HG03039 (cell line): Measurements from ENCODE around the gene ACR.

Experiments used
- ATAC-seq: cut with Tn5 transposase; IDR thresholded peaks from one replicate; pipeline ENCODE4 v1.9.1; 2021; ENCODE audit warnings: mild to moderate bottlenecking, moderate library complexity; ENCODE audit not compliant: unreplicated experiment

ACR gene

GRCh38 chr22:50702821-50703725 is 34.9 kb upstream of the ACR start:
- ATAC-seq = no peak

DNA sequence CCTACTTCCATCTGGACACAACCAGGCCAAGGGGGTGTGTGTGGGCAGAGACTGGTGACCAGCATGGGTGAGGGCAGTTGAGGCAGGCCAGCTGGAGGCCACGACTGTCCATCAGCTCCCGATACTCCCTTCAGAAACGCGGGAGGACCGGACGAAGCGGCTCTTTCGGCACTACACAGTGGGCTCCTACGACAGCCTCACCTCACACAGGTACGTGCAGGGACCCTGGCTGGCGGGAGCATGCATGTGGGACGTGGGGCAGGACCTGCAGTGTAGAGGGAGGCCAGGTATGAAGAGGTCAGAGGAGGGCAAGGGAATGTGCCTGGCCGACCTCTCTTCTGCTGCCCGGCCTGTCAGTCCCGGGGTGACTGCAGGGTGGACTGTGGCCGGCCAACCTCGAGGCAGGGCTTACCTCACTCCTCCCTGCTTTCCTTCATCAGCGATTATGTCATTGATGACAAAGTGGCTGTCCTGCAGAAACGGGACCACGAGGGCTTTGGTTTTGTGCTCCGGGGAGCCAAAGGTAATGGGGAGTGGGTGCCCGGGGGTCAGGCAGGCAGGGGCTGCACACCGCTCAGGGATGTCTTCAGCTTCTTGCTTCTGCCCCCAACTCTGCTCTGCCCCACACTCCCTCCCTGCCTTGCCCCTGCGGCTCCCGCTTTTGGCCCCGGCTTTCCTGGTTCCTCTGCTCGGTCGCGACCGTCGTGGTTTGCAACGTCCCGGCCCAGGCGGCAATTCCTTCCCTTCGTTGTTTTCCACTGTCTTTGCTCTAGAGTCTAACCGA is 34.1 kb upstream of the ACR start:
- no peak for ATAC-seq

DNA sequence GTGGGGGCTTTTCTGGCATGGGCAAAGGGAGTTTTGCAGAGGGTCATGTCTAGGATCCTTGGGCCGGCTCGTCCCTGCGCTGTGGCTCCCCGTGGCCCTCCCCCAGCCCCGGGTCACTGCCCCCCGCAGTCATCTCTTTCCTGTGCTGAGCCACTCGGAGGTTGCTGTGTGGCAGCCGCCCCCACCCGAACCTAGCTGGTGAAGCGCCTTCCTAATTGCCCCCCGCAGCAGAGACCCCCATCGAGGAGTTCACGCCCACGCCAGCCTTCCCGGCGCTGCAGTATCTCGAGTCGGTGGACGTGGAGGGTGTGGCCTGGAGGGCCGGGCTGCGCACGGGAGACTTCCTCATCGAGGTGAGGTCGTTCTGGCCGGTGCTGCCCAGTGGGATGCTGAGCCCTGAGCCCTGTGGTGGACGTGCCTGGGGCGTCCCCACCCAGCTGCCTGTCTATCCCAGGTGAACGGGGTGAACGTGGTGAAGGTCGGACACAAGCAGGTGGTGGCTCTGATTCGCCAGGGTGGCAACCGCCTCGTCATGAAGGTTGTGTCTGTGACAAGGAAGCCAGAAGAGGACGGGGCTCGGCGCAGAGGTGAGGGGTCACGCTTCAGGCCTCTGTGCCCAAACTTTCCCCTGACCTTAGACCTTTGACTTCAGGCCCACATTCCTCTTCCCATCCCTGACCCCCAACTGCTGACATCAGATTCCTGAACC is 33.3 kb upstream of the ACR start:
- no peak for ATAC-seq

GRCh38 chr22:50705219-50705691 is 32.7 kb upstream of the ACR start:
- ATAC-seq = no peak

DNA sequence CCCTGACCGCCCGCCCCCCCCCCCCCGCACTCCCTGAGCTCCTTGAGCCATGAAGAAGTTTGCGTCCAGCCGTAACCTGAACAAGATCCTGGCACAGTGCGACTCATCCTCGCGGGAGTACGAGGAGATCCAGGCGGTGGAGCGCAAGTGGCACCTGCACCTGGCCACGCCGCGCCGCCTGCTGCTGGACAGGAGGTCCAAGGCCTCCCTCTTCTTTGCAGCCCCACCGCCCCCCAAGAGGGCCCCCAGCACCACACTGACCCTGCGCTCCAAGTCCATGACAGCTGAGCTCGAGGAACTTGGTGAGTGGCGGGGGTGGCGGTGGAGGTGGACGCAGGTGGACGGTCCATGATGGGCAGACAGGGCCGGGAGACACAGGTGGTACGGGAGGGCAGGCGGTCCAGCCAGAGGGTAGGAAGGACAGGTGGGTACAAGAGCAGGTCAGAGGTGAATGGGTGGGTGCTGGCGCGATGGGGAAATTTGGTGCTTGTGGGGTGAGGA is 32.1 kb upstream of the ACR start:
- ATAC-seq = no peak

DNA sequence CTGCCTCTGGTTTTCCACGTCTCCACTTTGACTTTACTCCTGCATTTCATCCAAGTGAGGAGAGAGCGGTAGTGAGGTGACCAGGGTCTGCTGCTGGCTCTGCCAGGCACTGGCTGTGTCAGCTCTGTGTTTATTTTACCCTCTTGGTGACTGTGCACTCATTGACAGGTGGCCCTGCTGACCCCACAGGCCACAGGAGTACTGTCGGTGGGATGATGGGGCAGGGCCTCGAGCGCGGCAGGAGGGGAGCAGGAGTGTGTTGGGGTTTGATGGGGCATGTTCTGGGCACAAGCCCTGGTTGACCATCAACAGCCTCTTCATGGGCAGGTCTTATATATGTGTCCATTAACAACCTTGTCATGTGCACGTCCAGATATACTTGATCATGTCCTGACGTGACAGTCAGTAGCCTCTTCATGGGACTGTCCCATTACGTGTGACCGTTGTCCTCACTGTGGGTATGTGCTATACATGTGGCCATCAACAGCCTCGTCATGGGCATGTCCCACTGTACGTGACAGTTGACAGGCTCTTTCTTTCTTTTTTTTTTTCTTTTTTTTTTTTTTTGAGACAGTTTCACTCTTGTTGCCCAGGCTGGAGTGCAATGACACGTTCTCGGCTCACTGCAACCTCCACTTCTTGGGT is 31.4 kb upstream of the ACR start:
- no peak for ATAC-seq

- no peak for ATAC-seq
These were observed 29.5 kb upstream of the ACR start for GRCh38 chr22:50708474-50708873.

DNA sequence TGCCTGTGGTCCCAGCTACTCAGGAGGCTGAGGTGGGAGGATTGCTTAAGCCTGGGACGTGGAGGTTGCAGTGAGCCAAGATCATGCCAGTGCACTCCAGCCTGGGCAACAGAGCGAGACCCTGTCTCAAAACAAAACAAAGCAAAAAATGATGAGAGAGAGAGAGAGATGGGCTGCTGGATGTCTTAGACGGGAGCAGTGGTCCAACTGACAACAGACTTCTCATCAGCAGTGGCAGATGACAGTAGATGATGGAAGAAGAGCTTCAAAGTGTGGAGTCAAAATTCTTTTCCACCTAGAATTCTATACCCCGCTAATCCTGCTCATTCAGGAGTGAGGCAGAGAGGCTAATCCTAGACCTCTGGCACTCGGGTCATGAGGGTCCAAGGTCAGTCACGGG is 29.0 kb upstream of the ACR start:
- no peak for ATAC-seq

- no peak for ATAC-seq
These were observed 27.8 kb upstream of the ACR start for GRCh38 chr22:50710221-50710620.

DNA sequence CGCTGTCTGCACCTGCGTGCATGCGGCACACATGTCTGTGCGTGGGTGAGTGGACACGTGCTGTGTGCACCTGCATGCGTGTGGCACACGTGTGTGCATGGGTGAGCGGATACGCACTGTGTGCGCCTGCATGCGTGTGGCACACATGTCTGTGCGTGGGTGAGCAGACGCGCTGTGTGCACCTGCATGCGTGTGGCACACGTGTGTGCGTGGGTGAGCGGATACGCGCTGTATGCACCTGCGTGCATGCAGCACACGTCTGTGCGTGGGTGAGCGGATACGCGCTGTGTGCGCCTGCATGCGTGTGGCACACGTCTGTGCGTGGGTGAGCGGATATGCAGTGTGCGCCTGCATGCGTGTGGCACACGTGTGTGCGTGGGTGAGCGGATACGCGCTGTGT is 27.1 kb upstream of the ACR start:
- no peak for ATAC-seq

DNA sequence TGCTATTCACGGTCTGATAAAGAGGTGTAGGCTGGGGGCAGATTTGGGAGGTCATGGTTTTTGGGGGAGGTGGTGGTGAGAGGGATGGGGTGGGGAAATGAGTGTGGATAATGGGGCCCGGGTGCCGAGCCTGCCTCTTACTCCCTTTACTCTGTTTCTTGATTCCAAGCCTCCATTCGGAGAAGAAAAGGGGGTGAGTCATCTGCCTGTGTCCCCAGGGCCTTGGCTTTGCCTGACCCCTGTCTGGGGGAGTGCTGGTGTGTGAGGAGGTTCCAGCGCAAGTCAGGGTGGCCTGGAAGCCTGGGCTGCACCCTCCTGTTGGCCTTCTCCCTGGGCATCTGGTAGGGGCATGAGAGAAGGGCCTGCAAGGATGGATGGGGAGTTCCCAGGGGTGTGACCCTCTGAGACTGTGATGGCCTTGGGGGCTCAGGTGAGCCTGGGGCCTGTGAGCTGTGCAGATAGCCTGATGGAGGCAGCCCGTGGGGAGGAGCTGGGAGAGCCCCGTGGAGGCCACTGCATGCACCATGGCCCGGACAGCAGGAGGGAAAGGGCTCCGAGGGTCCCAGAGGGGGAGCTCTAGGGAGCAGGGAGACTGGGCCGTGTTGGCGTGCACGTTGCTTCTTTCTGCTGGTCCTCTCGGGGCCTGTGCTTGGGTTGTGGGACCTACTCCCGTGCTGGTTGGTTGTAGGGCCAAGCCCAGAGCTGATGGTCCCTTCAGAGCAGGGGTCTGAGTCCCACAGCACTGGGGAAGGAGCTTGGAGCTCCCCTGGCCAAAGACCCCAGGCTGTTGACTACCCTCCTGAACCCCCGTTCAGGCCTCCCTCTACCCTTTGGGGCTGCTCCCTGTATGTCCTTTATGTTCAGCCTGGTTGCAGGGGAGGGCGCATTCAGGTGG is 26.3 kb upstream of the ACR start:
- ATAC-seq = no peak

GRCh38 chr22:50712341-50713007 is 25.5 kb upstream of the ACR start:
- ATAC-seq = no peak

- no peak for ATAC-seq
These were observed 25.0 kb upstream of the ACR start for GRCh38 chr22:50713008-50713385.

DNA sequence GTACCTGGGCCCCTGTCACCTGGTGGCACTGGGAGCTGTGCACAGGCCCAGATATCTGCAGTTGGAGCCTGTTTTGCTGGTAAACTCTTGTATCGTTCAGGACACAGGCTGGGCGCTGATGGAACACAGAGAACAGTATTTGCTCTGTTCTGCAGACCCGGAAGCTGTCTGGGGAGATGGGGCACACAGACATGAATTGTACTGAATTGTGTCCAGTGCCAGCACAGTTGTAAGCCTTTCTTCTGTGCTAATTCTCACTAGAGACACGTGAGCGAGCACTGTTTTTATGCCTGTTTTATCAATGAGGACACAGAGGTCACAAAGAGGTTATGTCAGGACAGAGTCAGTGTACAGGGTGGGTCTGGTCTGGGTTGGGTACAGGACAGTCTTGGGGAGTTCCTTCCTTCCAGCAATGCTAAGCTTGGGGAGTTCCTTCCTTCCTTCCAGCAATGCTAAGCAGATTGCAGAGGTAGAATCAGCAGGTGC is 24.4 kb upstream of the ACR start:
- no peak for ATAC-seq

DNA sequence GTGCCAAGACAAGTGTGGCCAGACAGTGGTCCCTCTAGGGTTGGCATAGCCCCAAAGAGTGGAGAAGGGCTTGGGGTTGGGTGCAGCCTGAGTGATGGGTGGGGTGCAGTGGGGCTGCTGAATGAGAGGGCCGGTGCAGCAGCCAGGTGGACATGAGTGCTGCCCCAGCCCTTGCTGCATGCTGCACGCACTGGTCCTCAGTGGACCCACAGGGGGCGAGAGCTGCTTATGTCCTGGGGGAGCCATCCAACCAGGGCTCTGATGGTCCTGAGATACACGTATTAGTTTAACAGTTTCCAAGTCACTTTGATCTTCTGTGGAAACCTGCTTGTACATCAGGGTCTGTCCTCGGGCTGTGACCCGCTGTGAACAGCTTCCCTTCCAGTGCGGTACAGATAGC is 23.9 kb upstream of the ACR start:
- ATAC-seq = no peak

- no peak for ATAC-seq
These were observed 23.3 kb upstream of the ACR start for GRCh38 chr22:50714631-50715179.

DNA sequence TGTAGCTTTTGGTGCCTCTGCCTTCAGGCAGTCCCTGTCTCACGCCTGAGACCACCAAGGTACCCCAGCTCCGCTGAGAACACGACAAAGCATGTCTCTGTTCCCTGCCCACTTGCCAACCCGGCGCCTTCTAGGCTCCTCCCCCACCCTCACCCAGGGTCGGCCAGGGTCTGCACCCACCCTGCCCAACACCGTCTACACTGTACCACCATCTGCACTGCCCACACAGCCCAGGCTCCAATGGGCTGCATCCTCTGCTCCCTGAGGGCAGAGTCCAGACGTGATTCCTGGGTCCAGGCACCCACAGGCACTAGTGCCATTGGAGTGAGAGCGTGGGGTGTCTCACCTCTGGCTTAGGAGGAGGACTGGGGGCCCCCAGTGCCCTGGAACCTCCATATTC is 22.8 kb upstream of the ACR start:
- no peak for ATAC-seq

- no peak for ATAC-seq
These were observed 22.2 kb upstream of the ACR start for GRCh38 chr22:50715776-50716175.
